Esophagus squamous epithelium (tissue), 5 donors: ENCODE data around the gene SHF. TPM values are rescaled to one million over a fixed set of nuclear protein-coding genes. Genes with fewer than 3 reads are reported as not detected.
A peak's percentile ranks its signal among the peaks of the same experiment; 100 is the strongest.

Experiments
- DNase-seq: peaks from one replicate; lab custom pipeline; 2025; lab: John Stamatoyannopoulos, UW
- H3K27ac ChIP-seq, 4 donors: fragments of 200-600 bp; sonication (generic); one replicate each; pipeline ENCODE4 v1.5.1; 2016 to 2019; ENCODE audit warnings: mild to moderate bottlenecking in 1 of 4
- H3K27me3 ChIP-seq, 4 donors: fragments of 200-600 bp; sonication (generic); 1 replicate in 3 of 4; 2 replicates in 1 of 4; pipeline versions ENCODE4 v1.5.1 to v1.6.0; 2017 to 2021; ENCODE audit warnings: antibody characterized with exemption in 1 of 4
- H3K36me3 ChIP-seq, 3 donors: fragments of 200-600 bp; sonication (generic); one replicate each; pipeline ENCODE4 v1.5.1; 2016 to 2019
- H3K4me1 ChIP-seq, 3 donors: fragments of 200-600 bp; sonication (generic); one replicate each; pipeline ENCODE4 v1.5.1; 2017 to 2019
- H3K4me3 ChIP-seq, 4 donors: fragments of 200-600 bp; sonication (generic); 1 replicate in 3 of 4; 2 replicates in 1 of 4; pipeline ENCODE4 v1.5.1; 2016 to 2019; ENCODE audit warnings: mild to moderate bottlenecking in 2 of 4, moderate library complexity in 1 of 4
- H3K9me3 ChIP-seq, 3 donors: fragments of 200-600 bp; sonication (generic); one replicate each; pipeline ENCODE4 v1.5.1; 2016 to 2019
- CTCF ChIP-seq, 6 experiments: fragments of 450-650 bp in 4 of 6; fragments of 200-600 bp in 2 of 6; sonication (generic) in 2 of 6; IDR thresholded peaks; one replicate each; pipeline ENCODE4 v1.5.1; 2016 to 2019; ENCODE audit warnings: antibody characterized with exemption in 6 of 6, mild to moderate bottlenecking in 4 of 6, moderate library complexity in 4 of 6
- POLR2A ChIP-seq, 4 donors: fragments of 450-650 bp; IDR thresholded peaks; one replicate each; pipeline ENCODE4 v1.6.1; 2017; ENCODE audit warnings: antibody characterized with exemption in 4 of 4, mild to moderate bottlenecking in 4 of 4, moderate library complexity in 3 of 4
- WGBS, 2 donors: methylation state at CpG; one replicate each; pipeline ENCODE4 v1.1.5; 2018; 5-methylcytosine and 5-hydroxymethylcytosine counted together
- intact Hi-C: fragments of 100-400 bp; cut with DNase I; formaldehyde crosslinking; loops from one replicate; pipeline ENCODE4 v1.15.0; 2022
- total RNA-seq, 4 donors: library from RNA; depleted of rRNA; stranded (reverse); fragments of >200 nt; gene quantifications; one replicate each; pipeline ENCODE4 v1.1.0, GENCODE V29; 2016
- donor health status: DM: yes; HTN: yes; CAD: no.

The SHF gene
- total RNA-seq, 4 donors from 2014 or later = 1.9 to 12.0 (median 5.7) TPM

GRCh38 chr15:45134046-45134445 lies 53.7 kb downstream of the SHF start:
- no peak for DNase-seq
- H3K36me3 ChIP-seq = peaks cover 0 to 65% (median 5%) of the 10 kb centered on the region in 3 donors
- H3K9me3 ChIP-seq = no peaks in the 10 kb centered on the region
- intact Hi-C loops = no loop called here
- TF ChIP-seq POLR2A (IDR thresholded peaks at IDR 0.05) (no peak), CTCF (IDR thresholded peaks at IDR 0.05) (no peak)
- H3K27ac ChIP-seq = peak overlapping the region in 2 of 4 donors; percentile 9 to 48
- peaks cover 2 to 65% (median 21%) of the 10 kb centered on the region in 3 donors for H3K4me1 ChIP-seq
- WGBS, 2 donors = 80 to 97% methylated on average over 4 to 6 of the region's 7 CpGs
- no peak overlapping the region for H3K4me3 ChIP-seq
- H3K27me3 ChIP-seq = peaks cover 0 to 71% (median 2%) of the 10 kb centered on the region in 4 donors

GRCh38 chr15:45133561-45133920 lies 54.2 kb downstream of the SHF start:
- WGBS, 2 donors = 8 to 49% methylated on average over 1 to 4 of the region's 5 CpGs
- no peak for TF ChIP-seq POLR2A (IDR thresholded peaks at IDR 0.05)
- no peak for TF ChIP-seq CTCF (IDR thresholded peaks at IDR 0.05)
- Histone ChIP-seq H3K4me3 (no peak overlapping the region), H3K4me1 (peaks cover 2 to 70% (median 21%) of the 10 kb centered on the region in 3 donors), H3K36me3 (peaks cover 0 to 60% (median 5%) of the 10 kb centered on the region in 3 donors), H3K9me3 (no peaks in the 10 kb centered on the region), H3K27ac (peak overlapping the region in 1 of 4 donors; percentile 17), H3K27me3 (peaks cover 0 to 71% (median 2%) of the 10 kb centered on the region in 4 donors)
- intact Hi-C loops = no loop called here
- no peak for DNase-seq

GRCh38 chr15:45132844-45133560 lies 54.8 kb downstream of the SHF start:
- TF ChIP-seq POLR2A (IDR thresholded peaks at IDR 0.05) (no peak), CTCF (IDR thresholded peaks at IDR 0.05) (no peak)
- Histone ChIP-seq H3K4me1 (peaks cover 2 to 75% (median 24%) of the 10 kb centered on the region in 3 donors), H3K4me3 (no peak overlapping the region), H3K9me3 (no peaks in the 10 kb centered on the region), H3K27me3 (peaks cover 0 to 71% (median 2%) of the 10 kb centered on the region in 4 donors), H3K36me3 (peaks cover 0 to 54% (median 5%) of the 10 kb centered on the region in 3 donors), H3K27ac (peak overlapping the region in 1 of 4 donors; percentile 29)
- no peak for DNase-seq
- WGBS, 2 donors = 43 to 50% methylated on average over 1 to 3 of the region's 3 CpGs
- intact Hi-C loops = no loop called here

- Histone ChIP-seq H3K27me3 (peaks cover 0 to 70% (median 2%) of the 10 kb centered on the region in 4 donors), H3K9me3 (no peaks in the 10 kb centered on the region), H3K4me3 (peak overlapping the region in 1 of 4 donors; percentile 65), H3K4me1 (peaks cover 2 to 84% (median 26%) of the 10 kb centered on the region in 3 donors), H3K27ac (peak overlapping the region in 2 of 4 donors; percentile 89 to 92), H3K36me3 (peaks cover 0 to 41% (median 5%) of the 10 kb centered on the region in 3 donors)
- intact Hi-C loops = no loop called here
- TF ChIP-seq POLR2A (IDR thresholded peaks at IDR 0.05) = no peak
- no peak for TF ChIP-seq CTCF (IDR thresholded peaks at IDR 0.05)
- WGBS, 2 donors = 84 to 93% methylated on average over 3 of the region's 3 CpGs
- DNase-seq = no peak
Measured at GRCh38 chr15:45131510-45131909, 56.3 kb downstream of the SHF start.

- H3K4me3 ChIP-seq = peak overlapping the region; percentile 49 to 69 (median 62)
- H3K27ac ChIP-seq = peak overlapping the region; percentile 81 to 92 (median 90)
- intact Hi-C loops = no loop called here
- peaks cover 0 to 32% (median 5%) of the 10 kb centered on the region in 3 donors for H3K36me3 ChIP-seq
- peaks cover 0 to 63% (median 2%) of the 10 kb centered on the region in 4 donors for H3K27me3 ChIP-seq
- peaks cover 2 to 86% (median 26%) of the 10 kb centered on the region in 3 donors for H3K4me1 ChIP-seq
- TF ChIP-seq CTCF (IDR thresholded peaks at IDR 0.05) (no peak), POLR2A (IDR thresholded peaks at IDR 0.05) (no peak)
- no peak for DNase-seq
- 50 to 78% methylated on average over 4 to 7 of the region's 7 CpGs for WGBS, 2 donors
- no peaks in the 10 kb centered on the region for H3K9me3 ChIP-seq
Measured at GRCh38 chr15:45130291-45131000, 57.3 kb downstream of the SHF start.
